MG63 (cell line): ENCODE results near the gene LCA5. TPM values are rescaled to one million over a fixed set of nuclear protein-coding genes. Genes with fewer than 3 reads are reported as not detected.

Source experiments
- DNase-seq: peaks from one replicate; pipeline ENCODE4 v3.0.0-alpha.2; 2020
- H3K27me3 ChIP-seq: fragments of 250-450 bp; sonication (Bioruptor Pico); 2 replicates; pipeline ENCODE4 v1.5.1; 2020; ENCODE audit warnings: mild to moderate bottlenecking, moderate library complexity
- H3K36me3 ChIP-seq: fragments of 250-450 bp; sonication (Bioruptor Pico); 2 replicates; pipeline ENCODE4 v1.5.1; 2020; ENCODE audit warnings: mild to moderate bottlenecking, moderate library complexity
- H3K4me3 ChIP-seq: fragments of 250-450 bp; sonication (Bioruptor Pico); 2 replicates; pipeline ENCODE4 v1.5.1; 2020; ENCODE audit warnings: mild to moderate bottlenecking, moderate library complexity
- H3K9me3 ChIP-seq: fragments of 250-450 bp; sonication (Bioruptor Pico); 2 replicates; pipeline ENCODE4 v1.5.1; 2020; ENCODE audit warnings: mild to moderate bottlenecking, moderate library complexity
- total RNA-seq: library from RNA; depleted of rRNA; stranded (reverse); fragments of >200 nt; shearing (Covaris generic); gene quantifications from 2 replicates; pipeline ENCODE4 v1.2.3, GENCODE V29; 2014; ENCODE audit warnings: low replicate concordance

The LCA5 gene
- total RNA-seq, 1 experiment from 2014 or later, result 3.2 TPM

DNA sequence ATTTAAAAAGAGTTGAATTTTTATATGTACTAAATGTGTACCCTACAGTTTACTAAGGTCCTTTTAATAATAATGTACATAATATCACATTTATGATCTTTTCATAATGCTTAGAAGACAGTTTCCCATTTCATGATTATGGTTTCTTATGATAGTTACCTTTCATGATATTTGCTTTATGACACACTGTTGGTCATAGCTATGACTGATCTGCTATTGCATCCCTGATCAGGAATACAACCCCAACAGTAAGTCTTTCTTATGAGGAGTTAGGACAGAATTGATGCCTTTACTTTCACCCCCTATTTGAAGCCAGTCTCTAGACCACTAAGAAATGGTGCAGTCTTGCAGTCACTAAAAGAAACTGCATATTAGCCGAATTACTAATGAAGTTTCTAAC, 31.0 kb downstream of the LCA5 start:
- Histone ChIP-seq H3K9me3 (no peaks in the 10 kb centered on the region), H3K36me3 (no peaks in the 10 kb centered on the region), H3K27me3 (no peaks in the 10 kb centered on the region), H3K4me3 (no peak overlapping the region)
- no peak for DNase-seq

- H3K9me3 ChIP-seq, result no peaks in the 10 kb centered on the region
- H3K27me3 ChIP-seq, result no peaks in the 10 kb centered on the region
- no peaks in the 10 kb centered on the region for H3K36me3 ChIP-seq
- no peak overlapping the region for H3K4me3 ChIP-seq
- DNase-seq, result no peak
Measured at GRCh38 chr6:79504372-79504771, 32.9 kb downstream of the LCA5 start.

- Histone ChIP-seq H3K27me3 (no peaks in the 10 kb centered on the region), H3K36me3 (no peaks in the 10 kb centered on the region), H3K4me3 (no peak overlapping the region), H3K9me3 (no peaks in the 10 kb centered on the region)
- no peak for DNase-seq
Measured at GRCh38 chr6:79498842-79499241, 38.4 kb downstream of the LCA5 start.

- DNase-seq, result no peak
- Histone ChIP-seq H3K9me3 (no peaks in the 10 kb centered on the region), H3K4me3 (no peak overlapping the region), H3K36me3 (no peaks in the 10 kb centered on the region), H3K27me3 (no peaks in the 10 kb centered on the region)
Measured at GRCh38 chr6:79495246-79495645, 42.0 kb downstream of the LCA5 start.

DNA sequence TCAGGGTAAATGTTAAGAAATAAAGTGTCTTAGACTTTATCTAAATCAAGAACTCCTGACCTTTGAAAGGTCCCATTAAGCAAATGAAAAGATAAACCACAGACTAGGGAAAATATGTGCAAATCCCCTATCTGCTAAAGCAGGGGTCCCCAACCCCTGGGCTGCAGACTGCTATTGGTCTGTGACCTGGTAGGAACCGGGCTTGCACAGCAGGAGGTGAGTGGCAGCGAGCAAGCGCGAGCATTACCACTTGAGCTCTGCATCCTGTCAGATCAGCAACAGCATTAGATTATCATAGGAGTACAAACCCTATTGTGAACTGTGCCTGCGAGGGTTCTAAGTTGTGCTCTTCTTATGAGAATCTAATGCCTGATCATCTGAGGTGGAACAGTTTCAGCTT, 42.4 kb downstream of the LCA5 start:
- Histone ChIP-seq H3K27me3 (no peaks in the 10 kb centered on the region), H3K36me3 (no peaks in the 10 kb centered on the region), H3K9me3 (no peaks in the 10 kb centered on the region), H3K4me3 (no peak overlapping the region)
- no peak for DNase-seq

GRCh38 chr6:79470728-79471127, 66.5 kb downstream of the LCA5 start:
- Histone ChIP-seq H3K9me3 (peaks cover 2% of the 10 kb centered on the region; the same call in 1 of the 2 replicates), H3K4me3 (no peak overlapping the region), H3K27me3 (no peaks in the 10 kb centered on the region), H3K36me3 (no peaks in the 10 kb centered on the region)
- DNase-seq, result no peak

- no peak overlapping the region for H3K4me3 ChIP-seq
- H3K36me3 ChIP-seq, result no peaks in the 10 kb centered on the region
- no peaks in the 10 kb centered on the region for H3K27me3 ChIP-seq
- H3K9me3 ChIP-seq, result peaks cover 2% of the 10 kb centered on the region; the same call in 1 of the 2 replicates
- DNase-seq, result no peak
Measured at GRCh38 chr6:79469376-79470246, 67.6 kb downstream of the LCA5 start.

DNA sequence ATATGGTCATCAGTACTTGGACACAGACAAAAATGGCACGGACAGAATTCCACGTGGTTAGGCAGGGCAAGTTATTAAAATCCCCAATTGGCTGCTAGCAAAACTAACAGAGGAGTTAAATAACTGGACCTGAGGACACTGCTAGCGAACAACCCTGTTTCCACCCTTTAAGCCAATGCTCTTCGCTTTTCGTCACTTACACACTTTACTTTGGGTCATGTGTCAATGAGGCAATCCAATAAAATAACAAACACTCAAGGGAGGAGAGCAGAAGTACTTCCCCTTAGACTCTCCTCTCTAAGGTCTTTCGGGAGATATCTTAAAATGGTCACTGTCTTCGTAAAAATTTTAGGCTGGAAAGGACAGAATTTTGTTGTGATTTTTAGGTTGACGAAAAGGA, 68.6 kb downstream of the LCA5 start:
- H3K27me3 ChIP-seq, result no peaks in the 10 kb centered on the region
- no peaks in the 10 kb centered on the region for H3K36me3 ChIP-seq
- no peak for DNase-seq
- peaks cover 2% of the 10 kb centered on the region; the same call in 1 of the 2 replicates for H3K9me3 ChIP-seq
- no peak overlapping the region for H3K4me3 ChIP-seq

GRCh38 chr6:79468116-79468515, 69.1 kb downstream of the LCA5 start:
- Histone ChIP-seq H3K36me3 (no peaks in the 10 kb centered on the region), H3K27me3 (no peaks in the 10 kb centered on the region), H3K9me3 (peaks cover 2% of the 10 kb centered on the region; the same call in 1 of the 2 replicates), H3K4me3 (no peak overlapping the region)
- DNase-seq, result peak; percentile 68

- no peak overlapping the region for H3K4me3 ChIP-seq
- no peaks in the 10 kb centered on the region for H3K27me3 ChIP-seq
- peak; percentile 8 for DNase-seq
- H3K36me3 ChIP-seq, result no peaks in the 10 kb centered on the region
- H3K9me3 ChIP-seq, result peaks cover 2% of the 10 kb centered on the region; the same call in 1 of the 2 replicates
Measured at GRCh38 chr6:79467716-79468115, 69.5 kb downstream of the LCA5 start.

DNA sequence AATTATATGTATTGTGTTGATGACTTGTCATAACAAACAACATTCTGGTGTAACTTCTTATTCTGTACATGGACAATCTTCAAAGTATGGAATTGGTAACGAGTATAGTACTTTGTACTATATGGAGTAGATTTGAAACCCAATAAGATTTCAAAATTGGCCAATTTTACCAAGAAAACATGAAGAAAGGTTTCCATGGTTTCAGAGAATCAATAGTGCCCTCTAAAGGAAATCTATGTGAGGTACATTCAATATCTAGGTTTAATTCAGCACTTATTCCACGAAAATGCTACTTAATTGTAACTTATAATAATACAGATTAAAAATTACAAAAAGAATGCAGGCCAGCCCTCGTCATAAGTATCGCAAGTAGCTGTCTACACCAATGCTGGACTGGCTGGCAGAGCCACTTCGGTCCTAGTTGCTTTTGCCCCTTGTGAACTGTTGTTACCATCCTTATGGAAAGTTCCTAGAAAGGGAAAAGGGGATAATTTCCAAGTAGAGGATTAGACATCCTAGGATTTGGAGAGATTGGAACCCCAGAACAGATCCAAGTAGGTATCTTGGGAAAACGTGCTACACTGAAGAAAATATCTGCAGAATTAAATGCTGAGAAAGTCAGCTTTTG, 70.9 kb downstream of the LCA5 start:
- DNase-seq, result no peak
- Histone ChIP-seq H3K36me3 (no peaks in the 10 kb centered on the region), H3K9me3 (peaks cover 2% of the 10 kb centered on the region; the same call in 1 of the 2 replicates), H3K4me3 (no peak overlapping the region), H3K27me3 (no peaks in the 10 kb centered on the region)

DNA sequence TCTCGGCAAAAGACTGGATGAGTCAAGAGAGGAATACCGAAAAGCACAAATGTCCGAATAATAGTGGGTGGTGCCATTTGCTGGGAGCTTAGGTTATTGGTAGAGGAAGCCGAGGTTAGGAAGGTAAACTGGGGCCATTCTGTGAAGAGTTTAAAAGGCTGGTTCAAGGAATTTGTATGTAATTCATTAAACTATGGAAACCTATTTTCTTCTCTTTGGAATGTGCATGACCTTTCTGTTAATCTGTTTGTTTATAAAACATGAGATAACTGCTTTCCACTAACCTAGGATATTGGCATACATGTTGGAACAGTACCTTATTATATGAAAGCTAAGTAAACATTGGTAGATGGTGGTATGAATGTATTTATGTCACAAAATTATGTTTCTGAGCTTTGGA, 71.8 kb downstream of the LCA5 start:
- no peak overlapping the region for H3K4me3 ChIP-seq
- no peaks in the 10 kb centered on the region for H3K27me3 ChIP-seq
- no peak for DNase-seq
- peaks cover 2% of the 10 kb centered on the region; the same call in 1 of the 2 replicates for H3K9me3 ChIP-seq
- no peaks in the 10 kb centered on the region for H3K36me3 ChIP-seq

- no peak for DNase-seq
- no peaks in the 10 kb centered on the region for H3K36me3 ChIP-seq
- H3K27me3 ChIP-seq, result no peaks in the 10 kb centered on the region
- H3K9me3 ChIP-seq, result no peaks in the 10 kb centered on the region
- H3K4me3 ChIP-seq, result no peak overlapping the region
Measured at GRCh38 chr6:79463621-79464050, 73.6 kb downstream of the LCA5 start.

DNA sequence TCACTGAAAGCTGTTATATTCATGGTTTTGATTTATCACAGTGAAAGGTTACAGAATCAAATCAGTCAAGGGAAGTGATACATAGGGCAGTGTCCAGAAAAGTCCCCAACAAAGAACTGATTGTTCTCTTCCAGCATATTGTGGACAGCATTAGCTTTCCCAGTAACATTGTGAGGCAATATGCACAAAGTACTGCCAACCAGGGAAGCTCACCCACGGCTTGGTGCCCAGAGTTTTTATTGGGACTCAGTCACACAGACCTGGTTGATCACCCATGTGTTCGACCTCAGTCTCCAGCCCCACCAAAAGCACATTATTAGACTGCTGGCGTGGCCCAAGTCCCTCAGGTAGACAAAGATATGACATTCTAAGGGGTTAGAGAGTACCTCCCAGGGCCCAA, 76.0 kb downstream of the LCA5 start:
- DNase-seq, result no peak
- Histone ChIP-seq H3K27me3 (no peaks in the 10 kb centered on the region), H3K36me3 (no peaks in the 10 kb centered on the region), H3K9me3 (0 out of 2 replicates have a peak, but pooled peaks cover 2% of the 10 kb centered on the region), H3K4me3 (no peak overlapping the region)

DNA sequence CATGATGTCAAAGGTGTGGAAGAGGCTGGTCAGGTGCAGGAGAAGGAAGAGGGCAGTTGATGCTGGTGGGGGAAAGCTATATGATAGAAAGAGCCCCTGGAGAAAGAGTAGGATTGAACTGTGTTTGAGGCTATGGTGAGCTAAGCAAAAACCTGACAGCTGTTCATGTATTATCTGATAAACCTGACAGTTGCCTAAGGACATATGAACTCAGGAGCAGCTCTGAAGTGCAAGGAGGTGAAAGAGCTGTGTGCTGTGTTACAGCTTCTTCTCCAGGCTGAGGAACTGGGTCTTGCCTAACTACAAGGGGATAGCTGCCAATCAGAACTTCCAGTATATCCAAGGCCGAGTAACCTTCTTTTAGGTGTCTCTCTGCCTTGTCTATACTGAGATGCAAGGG, 81.8 kb downstream of the LCA5 start:
- H3K4me3 ChIP-seq, result no peak overlapping the region
- H3K36me3 ChIP-seq, result no peaks in the 10 kb centered on the region
- DNase-seq, result no peak
- no peaks in the 10 kb centered on the region for H3K27me3 ChIP-seq
- 0 out of 2 replicates have a peak, but pooled peaks cover 2% of the 10 kb centered on the region for H3K9me3 ChIP-seq

DNA sequence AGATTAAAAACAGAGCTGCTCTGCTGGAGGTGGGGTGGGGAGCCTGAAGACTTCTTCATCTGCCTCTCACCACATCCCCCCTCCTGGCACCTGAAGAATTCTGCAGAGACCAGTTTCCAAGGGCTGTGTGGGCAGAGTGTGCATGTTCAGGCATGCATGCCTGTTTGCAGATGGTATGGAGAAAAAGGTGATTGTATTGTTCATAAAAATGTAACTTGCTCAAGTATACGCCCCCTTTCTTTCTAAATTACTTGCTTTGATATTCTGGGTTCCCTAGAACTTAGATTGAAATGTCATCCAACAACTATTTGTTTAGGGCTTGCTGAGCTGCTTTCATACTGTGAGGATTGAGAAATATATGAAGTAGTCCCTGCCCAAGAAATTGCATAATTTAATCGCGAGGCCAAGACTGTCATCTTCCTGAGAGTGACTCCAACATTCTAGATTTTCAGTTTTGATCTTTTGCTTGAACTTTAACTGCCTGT, 83.6 kb downstream of the LCA5 start:
- Histone ChIP-seq H3K27me3 (no peaks in the 10 kb centered on the region), H3K9me3 (0 out of 2 replicates have a peak, but pooled peaks cover 2% of the 10 kb centered on the region), H3K4me3 (no peak overlapping the region), H3K36me3 (no peaks in the 10 kb centered on the region)
- DNase-seq, result peak; percentile 63

- Histone ChIP-seq H3K4me3 (no peak overlapping the region), H3K9me3 (no peaks in the 10 kb centered on the region), H3K36me3 (no peaks in the 10 kb centered on the region), H3K27me3 (no peaks in the 10 kb centered on the region)
- no peak for DNase-seq
Measured at GRCh38 chr6:79450984-79451383, 86.2 kb downstream of the LCA5 start.
